HepG2 (cell line): ENCODE measurements around the gene RMDN2.

Experiments
- FOSL1 ChIP-seq: sonication (generic); formaldehyde crosslinking; IDR thresholded peaks from 2 replicates; pipeline ENCODE4 v1.9.0; 2021; ENCODE audit warnings: missing genetic modification reagents, borderline replicate concordance
- HNF4A ChIP-seq: sonication (generic); formaldehyde crosslinking; IDR thresholded peaks from 2 replicates; pipeline ENCODE4 v1.4.0; 2020; ENCODE audit warnings: missing genetic modification reagents
- TF ChIP-seq, protein P1 (sequence below): sonication (generic); formaldehyde crosslinking; IDR thresholded peaks from 2 replicates; pipeline ENCODE4 v1.5.0; 2020; ENCODE audit warnings: mild to moderate bottlenecking, missing genetic modification reagents, moderate library complexity

DNA sequence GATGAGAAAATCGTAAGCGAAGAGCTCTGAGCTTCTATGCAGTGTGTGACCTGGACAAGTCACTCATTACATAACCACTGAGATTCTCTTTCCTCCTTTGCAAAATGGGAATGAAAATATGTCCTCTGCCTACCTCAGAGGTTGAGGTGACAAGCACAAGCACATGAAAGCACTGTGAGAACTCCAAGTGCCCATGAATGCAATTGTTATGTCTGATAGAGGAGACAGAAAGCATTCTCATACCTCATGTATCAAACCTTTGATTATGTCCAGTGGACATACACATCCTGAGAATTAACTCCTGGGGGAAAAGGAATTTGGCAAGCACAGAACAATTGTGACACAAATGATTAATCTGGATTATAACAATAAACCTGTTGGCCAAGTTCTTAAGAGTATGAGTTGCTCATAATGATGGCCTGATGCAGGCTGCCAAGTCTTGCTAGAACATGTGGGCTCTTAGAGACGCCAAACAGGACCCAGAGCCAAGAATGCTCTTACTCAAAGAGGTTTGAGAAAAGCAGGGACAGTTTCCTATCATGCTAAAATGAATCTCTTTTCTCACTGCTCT is 8.5 kb upstream of the RMDN2 start:
- TF ChIP-seq, protein P1, sequence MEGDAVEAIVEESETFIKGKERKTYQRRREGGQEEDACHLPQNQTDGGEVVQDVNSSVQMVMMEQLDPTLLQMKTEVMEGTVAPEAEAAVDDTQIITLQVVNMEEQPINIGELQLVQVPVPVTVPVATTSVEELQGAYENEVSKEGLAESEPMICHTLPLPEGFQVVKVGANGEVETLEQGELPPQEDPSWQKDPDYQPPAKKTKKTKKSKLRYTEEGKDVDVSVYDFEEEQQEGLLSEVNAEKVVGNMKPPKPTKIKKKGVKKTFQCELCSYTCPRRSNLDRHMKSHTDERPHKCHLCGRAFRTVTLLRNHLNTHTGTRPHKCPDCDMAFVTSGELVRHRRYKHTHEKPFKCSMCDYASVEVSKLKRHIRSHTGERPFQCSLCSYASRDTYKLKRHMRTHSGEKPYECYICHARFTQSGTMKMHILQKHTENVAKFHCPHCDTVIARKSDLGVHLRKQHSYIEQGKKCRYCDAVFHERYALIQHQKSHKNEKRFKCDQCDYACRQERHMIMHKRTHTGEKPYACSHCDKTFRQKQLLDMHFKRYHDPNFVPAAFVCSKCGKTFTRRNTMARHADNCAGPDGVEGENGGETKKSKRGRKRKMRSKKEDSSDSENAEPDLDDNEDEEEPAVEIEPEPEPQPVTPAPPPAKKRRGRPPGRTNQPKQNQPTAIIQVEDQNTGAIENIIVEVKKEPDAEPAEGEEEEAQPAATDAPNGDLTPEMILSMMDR (CRISPR knock-in tag), result no peak
- TF ChIP-seq HNF4A (CRISPR knock-in tag), result no peak
- TF ChIP-seq FOSL1 (CRISPR knock-in tag), result no peak
